Hippocampal formation (tissue), 2 donors: ENCODE results near the gene ITSN1.
"Not testable (repeated sequence)": the region's sequence is repeated elsewhere in the genome, so short reads cannot be mapped to it uniquely, and the experiment has no call there.

Source experiments
- DNase-seq, 2 donors: peaks; one replicate each; lab custom pipeline; 2025; lab: John Stamatoyannopoulos, UW

ITSN1 gene

DNA sequence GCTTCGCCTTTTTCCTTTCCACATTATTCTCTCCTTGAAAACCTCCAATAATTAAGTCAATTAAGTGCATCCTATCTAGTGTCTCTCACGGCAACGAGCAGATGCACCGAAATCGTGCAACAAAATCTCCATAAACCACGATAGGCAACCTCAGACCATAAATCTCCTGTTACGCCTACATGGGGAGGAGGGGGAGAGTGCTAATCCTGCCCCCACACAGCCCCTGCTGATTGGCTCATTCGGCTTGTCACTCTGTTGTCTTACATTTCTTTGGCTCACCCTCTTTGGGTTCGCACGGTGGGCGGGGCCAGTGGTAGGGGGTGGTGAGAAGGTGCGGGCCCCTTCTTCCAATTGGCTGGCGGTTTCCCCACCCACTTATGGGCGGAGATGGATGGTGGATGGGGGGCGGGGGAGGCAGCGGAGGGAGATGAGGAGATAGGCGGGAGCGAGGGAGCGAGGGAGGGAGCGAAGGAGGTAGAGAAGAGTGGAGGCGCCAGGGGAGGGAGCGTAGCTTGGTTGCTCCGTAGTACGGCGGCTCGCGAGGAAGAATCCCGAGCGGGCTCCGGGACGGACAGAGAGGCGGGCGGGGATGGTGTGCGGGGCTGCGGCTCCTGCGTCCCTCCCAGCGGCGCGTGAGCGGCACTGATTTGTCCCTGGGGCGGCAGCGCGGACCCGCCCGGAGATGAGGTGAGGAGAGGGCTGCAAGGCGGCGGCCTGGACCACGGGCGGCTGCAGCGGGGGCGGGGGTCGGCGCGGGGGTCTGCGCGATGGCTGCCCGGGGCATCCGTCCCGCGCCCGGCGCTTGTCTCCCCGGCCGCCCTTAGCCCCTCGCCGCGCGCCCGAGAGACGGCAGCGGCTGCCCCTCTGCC lies at the start of gene ITSN1:
Gene ITSN1, plus strand, starts transcription at position 475 of the 869 bp plus-strand sequence. CDS start 76,328 bp downstream, outside the sequence.
- DNase-seq: peak; percentile 100

DNA sequence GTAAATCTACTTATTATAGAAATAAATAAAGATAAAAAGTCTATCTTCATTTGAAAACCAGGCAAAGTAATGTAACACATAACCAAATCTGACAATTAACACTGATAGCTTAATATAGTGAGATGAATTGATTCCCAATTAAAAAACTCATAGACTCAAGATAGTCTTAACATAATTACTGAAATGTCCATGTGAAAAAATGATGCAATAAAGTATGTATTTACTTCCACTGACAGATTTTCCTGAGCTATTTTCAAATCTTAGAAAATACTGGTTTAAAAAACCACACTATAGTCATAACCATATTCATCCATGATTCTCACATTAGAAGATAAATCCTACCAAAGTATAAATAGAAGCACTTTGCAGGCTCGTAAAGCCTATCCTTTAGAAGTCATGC lies 44.2 kb upstream of the ITSN1 start:
- DNase-seq: no peak

DNA sequence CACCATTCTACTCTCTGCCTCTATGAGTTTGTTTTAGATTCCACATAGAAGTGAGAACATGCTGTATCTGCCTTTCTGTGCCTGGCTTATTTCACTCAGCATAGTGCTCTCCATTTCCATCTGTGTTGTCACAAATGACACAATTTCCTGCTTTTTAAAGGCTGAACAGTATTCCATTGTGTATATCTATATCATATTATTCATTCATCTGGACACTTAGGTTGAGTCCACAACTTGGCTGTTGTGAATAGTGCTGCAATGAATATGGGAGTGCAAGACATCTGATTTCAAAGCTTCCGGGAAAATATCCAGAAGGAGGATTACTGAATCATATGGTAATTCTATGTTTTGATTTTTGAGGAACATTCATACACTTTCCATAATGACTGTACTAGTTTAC lies 33.7 kb upstream of the ITSN1 start:
- DNase-seq: no peak

DNA sequence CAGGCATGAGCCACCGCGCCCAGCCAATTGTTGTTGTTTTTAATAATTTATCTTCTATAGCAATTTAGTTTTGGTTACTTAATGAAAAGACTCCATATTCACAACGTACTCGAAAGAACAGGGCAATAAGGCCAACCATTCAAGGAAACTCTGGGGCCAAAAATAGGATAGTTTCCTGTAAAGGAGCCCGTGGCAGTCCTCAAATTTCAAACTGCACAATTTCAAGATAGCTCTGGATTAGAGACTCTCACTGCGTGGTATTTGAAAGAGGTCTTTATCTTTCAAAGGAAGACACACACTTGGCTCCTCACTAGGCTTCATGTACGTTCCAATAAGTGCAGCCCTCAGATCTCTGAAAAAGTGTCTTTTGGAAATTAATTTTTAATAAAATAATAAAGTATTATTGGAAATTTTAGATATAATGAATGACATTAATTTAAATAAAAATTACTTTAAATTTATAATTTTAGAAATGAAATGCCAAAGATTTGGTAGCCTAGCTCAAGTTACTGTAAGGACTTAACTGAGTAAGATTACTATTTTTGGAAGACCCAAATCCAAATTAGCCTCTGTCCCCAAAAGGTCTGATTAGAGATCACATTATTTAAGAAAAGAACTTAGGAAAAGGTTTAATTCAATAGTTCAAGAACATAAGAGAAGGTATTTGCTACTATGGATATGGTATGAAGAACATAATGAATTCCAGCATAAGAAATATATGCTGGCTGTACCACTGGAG lies 31.1 kb upstream of the ITSN1 start:
- no peak for DNase-seq

DNA sequence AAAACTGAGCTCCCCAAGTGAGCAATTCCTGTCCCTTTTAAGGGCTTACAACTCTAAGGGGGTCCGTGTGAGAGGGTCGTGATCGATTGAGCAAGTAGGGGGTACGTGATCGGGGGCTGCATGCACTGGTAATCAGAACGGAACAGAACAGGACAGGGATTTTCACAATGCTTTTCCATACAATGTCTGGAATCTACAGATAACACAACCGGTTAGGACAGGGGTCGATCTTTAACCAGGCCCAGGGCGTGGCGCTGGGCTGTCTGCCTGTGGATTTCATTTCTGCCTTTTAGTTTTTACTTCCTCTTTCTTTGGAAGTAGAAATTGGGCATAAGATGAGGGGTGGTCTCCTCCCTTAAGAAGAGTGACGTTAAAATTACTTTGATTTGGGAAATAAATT lies 24.7 kb upstream of the ITSN1 start:
- not testable (repeated sequence) for DNase-seq

DNA sequence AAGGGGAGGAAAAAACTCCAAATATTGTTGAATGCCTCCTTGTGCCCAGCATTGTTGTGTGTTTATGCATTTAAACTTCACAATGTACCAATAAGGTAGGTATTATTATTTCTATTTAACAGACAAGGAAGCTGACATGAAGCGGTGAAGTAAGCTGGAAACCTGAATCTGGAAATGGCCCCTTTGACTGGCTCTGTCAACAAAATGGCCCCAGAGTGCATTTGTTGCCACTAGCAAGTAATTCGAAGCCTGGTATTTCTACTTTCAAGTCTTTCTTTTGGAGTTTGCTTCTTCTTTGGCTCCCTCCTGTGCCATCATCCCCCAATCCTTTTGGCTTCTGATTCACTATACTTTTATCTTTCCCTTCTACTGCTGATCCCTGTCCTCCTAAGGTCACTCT lies 23.9 kb upstream of the ITSN1 start:
- no peak for DNase-seq

DNA sequence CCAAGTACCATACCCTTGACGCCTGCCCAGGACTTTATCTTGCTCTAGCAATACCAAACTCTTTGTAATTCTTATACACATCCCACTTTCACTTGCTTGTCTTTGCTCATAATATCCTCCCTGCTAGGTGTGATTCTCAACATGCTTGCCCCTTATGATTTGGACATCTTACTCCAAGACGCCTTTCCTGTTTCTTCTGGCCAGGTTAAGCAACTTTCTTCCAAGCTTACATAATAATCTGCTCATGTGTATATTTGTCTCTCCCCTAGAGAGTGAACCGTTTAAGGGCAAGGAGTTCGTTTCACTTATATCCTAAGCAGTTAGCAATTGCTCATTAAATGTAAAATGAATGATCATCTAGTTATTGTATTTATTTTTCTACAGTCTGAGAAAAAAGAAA lies 22.6 kb upstream of the ITSN1 start:
- DNase-seq: no peak

DNA sequence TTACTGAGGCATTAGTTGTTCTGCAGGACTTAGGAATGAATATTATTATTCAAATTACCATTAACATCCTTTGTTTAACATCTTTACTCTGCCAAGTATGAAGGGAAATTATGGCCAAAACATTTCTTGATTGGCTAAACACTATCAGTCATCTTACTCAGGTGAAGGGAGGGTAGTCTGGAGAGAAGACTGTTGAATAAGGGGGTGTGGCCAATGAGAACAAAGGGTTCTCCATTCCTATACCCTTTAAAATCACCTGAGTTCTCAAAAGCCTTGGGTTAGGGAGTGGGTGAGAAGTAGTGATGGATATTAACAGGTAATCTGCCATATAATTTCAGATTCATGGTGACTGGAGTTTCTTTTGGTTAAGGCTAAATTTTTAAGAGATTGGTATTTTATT lies 20.0 kb upstream of the ITSN1 start:
- no peak for DNase-seq

DNA sequence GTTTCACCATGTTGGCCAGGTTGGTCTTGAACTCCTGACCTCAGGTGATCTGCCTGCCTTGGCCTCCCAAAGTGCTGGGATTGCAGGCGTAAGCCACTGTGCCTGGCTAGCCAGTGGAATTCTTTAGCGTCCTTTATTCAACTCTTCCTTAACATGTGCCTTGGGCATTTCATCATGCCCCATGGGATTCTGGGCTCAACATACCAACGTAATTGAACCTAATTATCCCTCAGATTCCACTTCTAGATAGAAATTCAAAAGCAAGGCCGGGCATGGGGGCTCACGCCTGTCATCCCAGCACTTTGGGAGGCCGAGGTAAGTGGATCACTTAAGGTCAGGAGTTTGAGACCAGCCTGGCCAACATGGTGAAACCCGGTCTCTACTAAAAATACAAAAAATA lies 16.1 kb upstream of the ITSN1 start:
- DNase-seq: not testable (repeated sequence)

DNA sequence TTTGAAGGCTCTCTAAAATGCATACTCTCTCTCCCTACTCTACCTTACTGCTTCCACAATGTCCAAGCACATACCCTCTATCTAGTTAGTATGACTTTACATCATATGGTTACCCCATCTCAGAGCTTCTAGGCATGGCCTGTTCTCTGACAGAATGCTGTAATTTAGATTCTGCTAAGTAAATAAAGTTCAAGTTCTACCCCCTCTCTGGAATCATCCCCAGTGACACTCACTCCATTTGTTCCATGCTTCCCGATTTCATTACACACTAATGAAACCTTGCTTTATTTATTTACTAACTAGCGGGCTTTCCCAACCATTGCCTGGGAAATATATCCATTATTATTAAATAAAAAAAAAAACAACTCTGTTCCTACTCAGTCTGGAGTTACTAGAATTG lies 8.0 kb upstream of the ITSN1 start:
- no peak for DNase-seq

DNA sequence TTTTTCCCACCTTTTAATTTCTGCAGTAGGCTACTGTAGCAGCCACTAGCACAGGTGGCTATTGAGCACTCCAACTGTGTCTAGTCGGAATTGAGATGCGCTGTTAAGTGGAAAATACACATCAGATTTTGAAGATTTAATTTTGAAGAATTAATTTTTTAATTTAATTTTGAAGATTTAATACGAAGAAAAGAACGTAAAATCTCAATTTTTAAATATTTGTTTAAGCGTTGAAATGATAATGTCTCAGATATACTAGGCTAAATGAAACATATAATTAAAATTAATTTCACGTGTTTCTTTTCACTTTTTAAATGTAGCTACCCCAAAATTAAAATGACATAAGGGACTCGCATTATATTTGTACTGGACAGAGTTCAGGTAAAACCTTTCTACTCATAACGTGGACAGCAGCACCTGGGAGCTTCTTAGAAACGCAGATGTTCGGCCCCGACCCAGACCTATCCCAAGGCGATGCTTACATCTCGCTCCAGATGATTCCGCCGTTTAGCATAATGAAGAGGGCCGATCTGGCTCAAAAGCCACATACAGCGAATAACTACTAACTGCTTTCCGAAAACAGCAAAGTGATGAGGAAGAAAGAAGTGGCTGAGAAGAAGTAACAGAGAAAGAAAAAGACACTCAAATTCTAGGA lies 1.5 kb upstream of the ITSN1 start:
- no peak for DNase-seq

DNA sequence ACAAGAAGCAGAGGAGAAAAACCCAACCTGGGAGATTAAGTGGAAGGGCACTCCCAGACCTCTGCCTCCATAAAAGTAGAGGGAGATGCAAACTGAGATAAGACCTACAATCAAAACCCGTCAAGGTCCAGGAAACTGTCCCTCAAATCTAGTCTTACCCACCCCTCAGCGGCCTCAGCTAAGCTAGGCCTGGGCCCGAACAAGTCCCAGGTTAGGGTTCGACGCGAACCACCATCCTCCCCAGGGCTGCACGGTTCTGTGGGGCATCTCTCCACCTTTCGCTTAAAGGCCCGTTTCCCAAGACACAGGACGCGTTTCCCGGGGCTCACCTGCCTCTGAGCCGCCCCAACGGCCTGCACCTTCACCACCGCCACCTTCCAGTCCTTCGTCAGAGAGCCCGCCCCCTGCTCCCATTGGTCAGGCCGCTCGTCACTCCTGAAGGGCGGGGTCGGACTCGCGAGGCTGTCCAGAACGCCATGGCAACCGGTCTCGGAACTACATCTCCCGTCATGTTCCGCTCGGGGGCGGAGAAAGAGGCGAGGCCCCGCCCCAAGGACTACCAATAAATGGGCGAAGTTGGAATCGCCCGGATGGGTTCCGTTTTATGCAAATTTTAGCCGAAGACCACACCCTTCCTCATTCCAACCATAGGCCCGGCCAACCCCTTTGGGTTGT lies 812 bp upstream of the ITSN1 start, which contains the start of gene CRYZL1:
Gene CRYZL1, minus strand, starts transcription at position 390 of the 675 bp plus-strand sequence. CDS start 10,190 bp downstream, outside the sequence.
- DNase-seq: peak; percentile 100

DNA sequence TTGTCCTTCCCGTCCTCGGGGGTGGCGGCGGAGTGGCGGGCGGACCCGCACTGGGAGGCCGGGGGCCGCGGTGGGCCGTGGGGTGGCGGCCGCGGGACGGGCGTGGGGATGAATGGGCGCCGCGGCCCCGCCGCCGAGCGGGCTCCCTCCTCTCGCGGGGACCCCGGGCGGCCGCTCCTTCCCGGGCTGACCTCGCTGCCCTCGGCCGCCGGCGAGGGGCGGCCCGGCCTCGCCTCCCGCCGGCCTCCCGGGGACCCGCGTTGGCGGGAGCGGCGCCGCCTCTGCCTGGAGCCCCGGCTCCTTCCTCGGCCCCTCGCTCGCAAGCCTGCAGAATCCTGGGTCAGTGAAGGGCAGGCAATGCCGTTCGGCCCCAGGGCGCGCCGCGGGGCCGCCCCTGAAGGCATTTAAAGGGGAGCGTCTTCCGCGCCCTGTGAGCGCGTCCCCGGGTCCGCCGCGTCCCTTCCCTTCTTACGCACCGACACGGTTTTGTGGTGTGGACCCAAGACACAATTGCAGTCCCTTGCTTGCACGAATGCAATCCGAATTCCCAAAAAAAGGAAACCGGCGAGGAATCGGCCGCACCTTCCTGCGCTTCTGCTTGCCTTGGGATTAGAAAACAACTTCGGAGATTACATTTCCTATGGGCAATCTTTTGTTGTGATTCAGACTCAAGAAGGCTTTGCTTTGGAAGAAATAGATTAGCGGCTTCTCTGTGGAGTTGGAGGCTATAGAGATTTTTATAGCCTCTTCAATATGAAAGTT lies 776 bp downstream of the ITSN1 start:
- peak; percentile 7 to 10 for DNase-seq

DNA sequence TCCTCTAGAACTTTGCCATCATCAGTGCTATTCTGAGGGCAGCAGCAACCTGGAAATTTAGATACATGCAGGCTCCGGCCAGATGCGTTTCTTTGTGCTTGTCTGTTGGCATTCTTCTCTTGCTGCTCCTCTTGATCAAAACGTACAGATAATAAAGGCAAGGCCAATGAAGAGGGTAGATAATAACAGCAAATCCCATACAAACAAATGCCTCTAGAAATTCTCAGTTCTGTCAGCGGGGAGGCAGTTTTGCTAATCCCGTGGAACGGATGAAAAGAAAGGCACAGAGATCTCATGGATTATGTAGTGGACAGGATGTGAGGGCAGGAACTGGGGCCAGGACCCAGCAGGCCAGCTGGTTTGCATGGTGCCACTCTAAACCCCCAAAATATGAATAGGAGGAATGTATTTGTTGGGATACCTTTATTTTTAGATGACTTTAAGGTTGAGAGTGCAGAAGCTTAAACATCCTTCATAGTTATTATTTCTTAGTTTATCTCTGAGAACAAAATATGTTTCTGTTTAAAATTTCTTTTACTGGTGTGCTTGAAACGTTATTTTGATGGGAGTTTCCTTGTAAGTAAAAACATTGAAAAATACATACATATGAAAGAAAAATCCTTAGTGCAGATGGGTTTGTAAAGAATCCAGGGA lies 1.5 kb downstream of the ITSN1 start:
- no peak for DNase-seq

DNA sequence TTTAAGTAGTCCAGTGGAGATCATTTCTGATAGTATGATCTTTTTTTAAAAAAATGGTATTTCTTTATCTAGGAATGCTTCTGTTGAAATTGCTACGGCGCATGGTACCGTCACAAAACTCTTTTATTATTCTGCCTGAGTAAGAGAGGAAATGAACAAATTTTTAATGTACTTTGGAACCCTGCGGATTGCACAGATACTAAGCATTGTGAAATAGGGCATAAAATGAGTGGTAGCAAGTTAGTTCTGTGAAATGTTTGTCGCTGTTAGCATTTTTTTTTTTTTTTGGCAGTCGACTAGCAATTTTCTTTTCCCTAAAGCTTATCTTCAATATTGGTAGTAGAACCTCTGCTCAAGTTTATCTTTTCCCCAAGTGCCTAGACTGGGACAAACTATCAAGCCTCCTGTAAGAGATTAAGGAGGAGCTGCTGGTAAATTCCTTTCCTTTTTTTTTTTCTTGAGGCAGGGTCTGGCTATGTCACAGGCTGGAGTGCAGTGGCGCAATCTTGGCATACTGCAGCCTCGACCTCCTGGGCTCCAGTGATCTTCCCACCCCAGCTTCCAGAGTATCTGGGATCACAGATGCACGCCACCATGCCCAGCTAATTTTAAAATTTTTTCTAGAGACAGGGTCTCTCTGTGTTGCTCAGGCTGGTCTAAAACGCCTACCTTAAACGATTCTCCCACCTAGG lies 2.2 kb downstream of the ITSN1 start:
- DNase-seq: no peak

DNA sequence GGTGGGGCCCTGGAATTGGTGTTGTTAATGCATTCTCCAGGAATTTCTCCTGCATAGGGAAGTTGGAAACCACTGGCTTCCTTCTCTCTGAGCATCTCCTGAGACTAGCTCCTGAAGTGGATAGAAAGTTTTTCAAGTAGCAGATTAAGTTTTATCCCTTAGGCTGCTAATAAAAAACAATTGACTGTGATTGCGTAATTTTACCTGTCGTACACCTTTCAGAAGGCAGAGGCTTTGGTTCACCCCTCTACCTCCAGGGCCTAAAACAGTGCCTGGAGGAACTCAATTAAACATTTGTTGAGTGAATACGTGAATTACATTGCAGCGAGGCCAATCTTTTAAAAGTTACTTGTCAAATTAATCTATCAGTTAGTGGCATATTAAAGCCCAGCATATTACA lies 3.4 kb downstream of the ITSN1 start:
- DNase-seq: no peak

DNA sequence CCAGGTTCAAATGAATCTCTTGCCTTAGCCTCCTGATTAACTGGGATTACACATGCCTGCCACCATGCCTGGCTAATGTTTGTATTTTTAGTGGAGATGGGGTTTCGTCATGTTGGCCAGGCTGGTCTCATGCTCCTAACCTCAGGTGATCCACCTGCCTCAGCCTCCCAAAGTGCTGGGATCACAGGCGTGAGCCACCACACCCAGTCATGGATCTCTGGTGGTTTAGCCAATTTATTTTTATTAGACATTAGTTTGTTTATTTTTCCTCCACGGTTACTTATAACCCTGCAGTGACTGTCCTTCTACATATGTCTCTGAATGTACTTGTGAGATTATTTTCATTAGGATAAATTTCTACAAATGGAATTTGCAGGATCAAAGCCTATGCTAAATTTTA lies 5.3 kb downstream of the ITSN1 start:
- no peak for DNase-seq

DNA sequence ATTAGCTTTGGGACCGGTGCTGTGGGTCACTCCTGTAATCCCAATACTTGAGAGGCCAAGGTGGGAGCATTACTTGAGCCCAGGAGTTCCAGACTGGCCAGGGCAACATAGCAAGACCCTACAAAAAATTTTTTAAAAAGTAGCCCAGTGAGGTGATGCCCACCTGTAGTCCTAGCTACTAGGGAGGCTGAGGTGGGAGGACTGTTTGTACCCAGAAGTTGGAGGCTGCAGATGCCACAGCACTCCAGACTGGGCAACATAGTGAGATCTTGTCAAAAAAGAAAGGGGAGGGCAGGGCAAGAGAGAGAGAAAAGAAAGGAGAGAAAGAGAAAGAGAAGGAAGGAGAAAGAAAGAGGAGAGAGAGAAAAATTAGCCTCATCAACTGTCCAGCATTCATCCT lies 6.3 kb downstream of the ITSN1 start:
- DNase-seq: no peak

DNA sequence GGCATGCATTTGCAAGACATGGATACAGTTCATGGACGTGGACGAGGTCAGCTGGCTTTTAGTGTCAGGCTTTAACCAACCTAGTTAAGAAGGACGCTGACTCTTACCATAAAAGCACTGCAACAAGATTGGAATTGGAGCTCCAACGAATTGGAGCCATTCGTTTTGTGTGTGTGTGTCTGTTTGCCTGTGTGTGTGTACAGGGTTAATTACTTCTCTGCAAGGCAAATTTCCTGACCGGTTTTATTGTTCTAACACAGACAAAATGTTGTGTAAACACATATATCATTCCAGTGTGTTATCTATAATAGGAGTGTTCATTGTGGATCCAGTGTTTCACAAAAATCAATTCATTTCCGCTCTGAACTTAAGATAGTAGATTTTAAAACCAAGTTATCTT lies 7.9 kb downstream of the ITSN1 start:
- DNase-seq: no peak

DNA sequence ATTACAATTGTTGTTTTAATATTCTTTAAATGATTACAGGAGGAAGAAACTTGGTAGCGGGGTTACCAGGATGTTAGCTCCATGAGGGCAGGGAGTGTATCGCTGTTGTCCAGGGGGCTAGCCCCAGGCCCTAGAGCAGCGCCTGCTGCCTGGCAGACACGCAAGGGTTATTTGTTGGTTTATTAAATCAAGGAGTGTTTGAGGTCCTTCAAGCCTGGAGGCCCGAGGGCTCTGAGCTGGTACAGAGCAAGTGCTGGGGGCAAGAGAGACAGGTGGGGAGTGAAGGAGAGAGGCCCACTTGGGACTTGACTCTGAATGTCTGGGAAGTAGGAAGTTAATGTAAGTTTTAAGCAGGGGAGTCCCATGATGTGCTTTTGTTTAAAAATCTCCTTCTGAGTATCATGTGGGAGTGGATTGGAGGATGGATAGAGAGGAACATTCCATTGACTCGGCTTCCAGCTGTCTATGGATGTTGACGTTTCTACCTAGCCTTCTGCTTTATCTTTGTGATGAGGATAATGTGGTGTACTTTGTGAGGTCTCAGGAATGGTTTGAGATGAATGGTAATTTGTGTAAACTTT lies 8.7 kb downstream of the ITSN1 start:
- no peak for DNase-seq
